ENCODE measurements around the gene FRMD4A.

FRMD4A gene

DNA sequence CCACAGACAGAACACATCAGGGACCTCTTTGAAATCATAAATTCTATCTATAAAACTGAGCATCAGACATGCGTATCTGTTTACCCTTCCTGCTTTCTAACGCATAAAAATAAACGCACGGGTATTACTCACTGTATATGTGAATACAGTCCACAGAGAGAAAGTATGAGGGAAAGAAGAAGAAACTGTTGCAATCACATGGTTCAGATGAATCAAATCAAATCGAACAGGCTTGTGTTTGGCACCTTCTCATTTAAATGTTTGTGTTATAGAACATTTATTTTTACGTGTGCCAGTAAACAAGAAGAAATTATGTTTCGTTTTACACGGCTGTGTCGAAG is 322.0 kb downstream of the FRMD4A start:
- TF ChIP-seq, protein P1, sequence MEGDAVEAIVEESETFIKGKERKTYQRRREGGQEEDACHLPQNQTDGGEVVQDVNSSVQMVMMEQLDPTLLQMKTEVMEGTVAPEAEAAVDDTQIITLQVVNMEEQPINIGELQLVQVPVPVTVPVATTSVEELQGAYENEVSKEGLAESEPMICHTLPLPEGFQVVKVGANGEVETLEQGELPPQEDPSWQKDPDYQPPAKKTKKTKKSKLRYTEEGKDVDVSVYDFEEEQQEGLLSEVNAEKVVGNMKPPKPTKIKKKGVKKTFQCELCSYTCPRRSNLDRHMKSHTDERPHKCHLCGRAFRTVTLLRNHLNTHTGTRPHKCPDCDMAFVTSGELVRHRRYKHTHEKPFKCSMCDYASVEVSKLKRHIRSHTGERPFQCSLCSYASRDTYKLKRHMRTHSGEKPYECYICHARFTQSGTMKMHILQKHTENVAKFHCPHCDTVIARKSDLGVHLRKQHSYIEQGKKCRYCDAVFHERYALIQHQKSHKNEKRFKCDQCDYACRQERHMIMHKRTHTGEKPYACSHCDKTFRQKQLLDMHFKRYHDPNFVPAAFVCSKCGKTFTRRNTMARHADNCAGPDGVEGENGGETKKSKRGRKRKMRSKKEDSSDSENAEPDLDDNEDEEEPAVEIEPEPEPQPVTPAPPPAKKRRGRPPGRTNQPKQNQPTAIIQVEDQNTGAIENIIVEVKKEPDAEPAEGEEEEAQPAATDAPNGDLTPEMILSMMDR (IDR thresholded peaks at IDR 0.05; ENCODE audit: insufficient read depth, low read length, poor library complexity, severe bottlenecking): no peak
- TF ChIP-seq EZH2phosphoT487 (conservative IDR thresholded peaks at IDR 0.05; ENCODE audit: low read length): no peak
- peak overlapping the region; percentile 48 for H3K27ac ChIP-seq (ENCODE audit: low read depth, low read length)
- H3F3A ChIP-seq (ENCODE audit: insufficient read depth): no peaks in the 10 kb centered on the region
- peak overlapping the region; percentile 30 for H3K9ac ChIP-seq (ENCODE audit: low read length)
- no peaks in the 10 kb centered on the region for H4K20me1 ChIP-seq (ENCODE audit: low read depth, low read length)
- H3K4me2 ChIP-seq (ENCODE audit: low read depth, low read length, poor library complexity, severe bottlenecking): peak overlapping the region; percentile 55
- no peaks in the 10 kb centered on the region for H3K9me3 ChIP-seq (ENCODE audit: insufficient read depth, low read length)
- H3K79me2 ChIP-seq (ENCODE audit: insufficient read depth, low read length): no peaks in the 10 kb centered on the region
- no peaks in the 10 kb centered on the region for H3K36me3 ChIP-seq (ENCODE audit: low read length)
- H3K27me3 ChIP-seq (ENCODE audit: low read length): no peaks in the 10 kb centered on the region
- H3K9me2 ChIP-seq (replicated peaks; ENCODE audit: insufficient read depth, low read length): no peaks in the 10 kb centered on the region
- no peak overlapping the region for H3K4me3 ChIP-seq (ENCODE audit: insufficient read depth, low read length, poor library complexity, severe bottlenecking)
- H2AFZ ChIP-seq (ENCODE audit: low read depth, low read length, severe bottlenecking): no peak overlapping the region

DNA sequence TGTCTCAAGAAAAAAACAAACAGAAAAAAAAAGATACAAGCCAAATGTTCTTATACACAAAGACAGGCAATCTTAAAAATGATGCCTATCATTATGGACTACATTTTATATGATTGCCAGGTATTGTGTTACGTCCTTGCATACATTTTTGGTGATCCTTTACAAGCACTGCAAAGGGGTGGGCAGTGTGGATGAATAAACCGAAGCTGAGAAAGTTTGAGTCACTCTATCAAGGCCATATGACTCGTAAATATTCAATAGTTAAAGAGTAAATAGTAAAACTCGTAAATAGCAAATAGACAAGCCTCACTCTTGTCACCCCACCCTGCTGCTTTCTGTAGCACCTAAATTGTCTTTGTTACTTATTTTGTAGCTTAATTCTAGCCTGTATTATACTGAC is 326.2 kb downstream of the FRMD4A start:
- TF ChIP-seq, protein P1 (IDR thresholded peaks at IDR 0.05; ENCODE audit: insufficient read depth, low read length, poor library complexity, severe bottlenecking): no peak
- TF ChIP-seq EZH2phosphoT487 (conservative IDR thresholded peaks at IDR 0.05; ENCODE audit: low read length): no peak
- no peaks in the 10 kb centered on the region for H4K20me1 ChIP-seq (ENCODE audit: low read depth, low read length)

DNA sequence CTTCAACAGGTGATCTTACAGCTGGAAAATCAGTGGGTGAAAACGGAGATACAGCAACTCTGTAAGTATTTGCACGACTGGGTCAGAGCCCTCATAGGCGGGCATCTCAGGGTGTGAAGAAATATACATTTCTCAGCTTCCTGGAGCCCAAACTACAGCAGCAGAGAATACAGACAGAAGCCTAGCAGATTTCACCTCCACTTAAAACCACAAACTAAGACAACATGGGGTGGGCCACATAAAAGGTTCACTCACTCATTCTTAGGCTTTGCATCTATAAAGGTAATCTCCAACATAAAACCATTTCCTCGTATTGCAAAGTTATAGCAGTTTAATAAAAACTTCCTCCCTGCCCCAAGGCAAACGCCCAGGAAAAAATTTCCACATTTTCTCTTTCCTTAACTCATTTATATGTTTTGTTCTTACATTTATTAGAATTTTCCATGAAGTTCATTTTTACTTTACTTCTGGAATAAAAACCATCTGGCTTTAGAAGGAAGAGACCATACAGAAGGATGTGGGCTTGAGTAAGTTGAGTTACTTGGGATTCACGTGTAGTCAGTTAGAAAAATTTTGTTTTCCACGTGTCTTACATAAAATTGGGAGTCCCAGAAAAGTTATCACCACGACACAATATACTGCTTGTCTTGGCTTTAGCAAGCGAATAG is 327.1 kb downstream of the FRMD4A start:
- no peak overlapping the region for H3K27ac ChIP-seq (ENCODE audit: low read depth, low read length)

More for the DNA sequence above, 326.2 kb downstream of the FRMD4A start:
- Histone ChIP-seq H3K27ac (ENCODE audit: low read depth, low read length) (no peak overlapping the region), H3K9me2 (replicated peaks; ENCODE audit: insufficient read depth, low read length) (no peaks in the 10 kb centered on the region), H3K79me2 (ENCODE audit: insufficient read depth, low read length) (no peaks in the 10 kb centered on the region), H3K9me3 (ENCODE audit: insufficient read depth, low read length) (no peaks in the 10 kb centered on the region), H3K27me3 (ENCODE audit: low read length) (no peaks in the 10 kb centered on the region), H3K9ac (ENCODE audit: low read length) (no peak overlapping the region), H3K36me3 (ENCODE audit: low read length) (no peaks in the 10 kb centered on the region), H2AFZ (ENCODE audit: low read depth, low read length, severe bottlenecking) (no peak overlapping the region), H3K4me2 (ENCODE audit: low read depth, low read length, poor library complexity, severe bottlenecking) (no peak overlapping the region), H3K4me3 (ENCODE audit: insufficient read depth, low read length, poor library complexity, severe bottlenecking) (no peak overlapping the region), H3F3A (ENCODE audit: insufficient read depth) (no peaks in the 10 kb centered on the region)

More for the DNA sequence above, 327.1 kb downstream of the FRMD4A start:
- Histone ChIP-seq H3K9ac (ENCODE audit: low read length) (no peak overlapping the region), H4K20me1 (ENCODE audit: low read depth, low read length) (no peaks in the 10 kb centered on the region), H2AFZ (ENCODE audit: low read depth, low read length, severe bottlenecking) (no peak overlapping the region), H3K9me3 (ENCODE audit: insufficient read depth, low read length) (no peaks in the 10 kb centered on the region), H3K79me2 (ENCODE audit: insufficient read depth, low read length) (no peaks in the 10 kb centered on the region), H3K27me3 (ENCODE audit: low read length) (no peaks in the 10 kb centered on the region), H3K36me3 (ENCODE audit: low read length) (no peaks in the 10 kb centered on the region), H3K9me2 (replicated peaks; ENCODE audit: insufficient read depth, low read length) (no peaks in the 10 kb centered on the region), H3F3A (ENCODE audit: insufficient read depth) (no peaks in the 10 kb centered on the region), H3K4me2 (ENCODE audit: low read depth, low read length, poor library complexity, severe bottlenecking) (no peak overlapping the region), H3K4me3 (ENCODE audit: insufficient read depth, low read length, poor library complexity, severe bottlenecking) (no peak overlapping the region)
- TF ChIP-seq EZH2phosphoT487 (conservative IDR thresholded peaks at IDR 0.05; ENCODE audit: low read length): no peak
- TF ChIP-seq, protein P1 (IDR thresholded peaks at IDR 0.05; ENCODE audit: insufficient read depth, low read length, poor library complexity, severe bottlenecking): no peak

Data from SU-DHL-6 (cell line).